CD14-positive monocyte (primary cell): ENCODE measurements around the gene SCYGR3. TPM values are rescaled to one million over a fixed set of nuclear protein-coding genes. Genes with fewer than 3 reads are reported as not detected.

Source experiments
- DNase-seq, 3 donors: peaks; one replicate each; pipeline ENCODE4 v3.0.0-alpha.2; 2011 to 2022
- H2AFZ ChIP-seq: 2 replicates; pipeline ENCODE4 v1.6.0; 2012; ENCODE audit warnings: mild to moderate bottlenecking, low read depth, low read length, inconsistent platforms; ENCODE audit not compliant: insufficient read depth, poor library complexity, severe bottlenecking
- H3K27ac ChIP-seq, 2 donors: 1 replicate in 1 of 2; 2 replicates in 1 of 2; pipeline ENCODE4 v1.5.1; 2012 to 2013; ENCODE audit warnings: low read length in 2 of 2, control low read depth in 1 of 2, inconsistent platforms in 1 of 2, low read depth in 1 of 2, mild to moderate bottlenecking in 1 of 2
- H3K27me3 ChIP-seq, 2 donors: one replicate each; pipeline versions ENCODE4 v1.6.0 to v1.6.1; 2011 to 2013; ENCODE audit warnings: low read length in 2 of 2; ENCODE audit not compliant: control insufficient read depth in 2 of 2, insufficient read depth in 2 of 2
- H3K36me3 ChIP-seq, 2 donors: replicated peaks in 1 of 2; 1 replicate in 1 of 2; 2 replicates in 1 of 2; pipeline versions ENCODE4 v1.5.1 to v1.6.1; 2012 to 2013; ENCODE audit warnings: low read length in 2 of 2, control low read depth in 1 of 2, inconsistent platforms in 1 of 2, mild to moderate bottlenecking in 1 of 2; ENCODE audit not compliant: insufficient read depth in 2 of 2, control insufficient read depth in 1 of 2
- H3K4me1 ChIP-seq, 2 donors: 1 replicate in 1 of 2; 2 replicates in 1 of 2; pipeline versions ENCODE4 v1.5.1 to v1.6.1; 2012 to 2013; ENCODE audit warnings: low read length in 2 of 2, control low read depth in 1 of 2, inconsistent platforms in 1 of 2, mild to moderate bottlenecking in 1 of 2, moderate library complexity in 1 of 2; ENCODE audit not compliant: insufficient read depth in 2 of 2, control insufficient read depth in 1 of 2
- H3K4me2 ChIP-seq: replicated peaks from 2 replicates; pipeline ENCODE3; 2012; ENCODE audit warnings: low read length, moderate library complexity, mild to moderate bottlenecking; ENCODE audit not compliant: poor library complexity, severe bottlenecking; ENCODE audit errors: extremely low read depth
- H3K4me3 ChIP-seq, 3 experiments: fragments of 200-600 bp in 1 of 3; sonication (generic) in 1 of 3; replicated peaks in 1 of 3; 1 replicate in 2 of 3; 2 replicates in 1 of 3; pipeline ENCODE4 v1.5.1; 2011 to 2013; ENCODE audit warnings: low read length in 3 of 3, mild to moderate bottlenecking in 3 of 3, control low read depth in 2 of 3, low read depth in 2 of 3, inconsistent platforms in 1 of 3, moderate library complexity in 1 of 3
- H3K79me2 ChIP-seq: 2 replicates; pipeline ENCODE4 v1.6.0; 2012; ENCODE audit warnings: mild to moderate bottlenecking, control low read depth, inconsistent platforms, low read length, moderate library complexity; ENCODE audit not compliant: insufficient read depth
- H3K9ac ChIP-seq: 2 replicates; pipeline ENCODE4 v1.6.0; 2017; ENCODE audit warnings: low read length, mild to moderate bottlenecking; ENCODE audit not compliant: insufficient read depth, poor library complexity, severe bottlenecking
- H3K9me3 ChIP-seq, 2 donors: replicated peaks in 1 of 2; 1 replicate in 1 of 2; 2 replicates in 1 of 2; pipeline versions ENCODE4 v1.5.1 to v1.6.1; 2012 to 2013; ENCODE audit warnings: low read length in 2 of 2, control low read depth in 1 of 2; ENCODE audit not compliant: control insufficient read depth in 1 of 2, insufficient read depth in 1 of 2
- H4K20me1 ChIP-seq: 2 replicates; pipeline ENCODE4 v1.6.0; 2012; ENCODE audit warnings: mild to moderate bottlenecking, low read length, control low read depth, moderate library complexity; ENCODE audit not compliant: insufficient read depth
- H3K27ac Mint-ChIP-seq, 7 donors: one replicate each; pipeline ENCODE4 v1.8.0; 2020; ENCODE audit warnings: mild to moderate bottlenecking in 7 of 7, mixed read lengths in 7 of 7, moderate library complexity in 6 of 7, inconsistent platforms in 2 of 7
- H3K27me3 Mint-ChIP-seq, 3 donors: one replicate each; pipeline ENCODE4 v1.8.0; 2021 to 2022; ENCODE audit warnings: low read depth in 3 of 3, mild to moderate bottlenecking in 3 of 3, mixed read lengths in 3 of 3, moderate library complexity in 3 of 3, inconsistent platforms in 1 of 3
- H3K36me3 Mint-ChIP-seq, 2 donors: one replicate each; pipeline ENCODE4 v1.8.0; 2020; ENCODE audit warnings: mixed read lengths in 2 of 2, inconsistent platforms in 1 of 2, mild to moderate bottlenecking in 1 of 2
- H3K4me1 Mint-ChIP-seq: one replicate; pipeline ENCODE4 v1.8.0; 2020; ENCODE audit warnings: mild to moderate bottlenecking, mixed read lengths
- H3K4me3 Mint-ChIP-seq, 2 donors: one replicate each; pipeline ENCODE4 v1.8.0; 2020; ENCODE audit warnings: mild to moderate bottlenecking in 2 of 2, mixed read lengths in 2 of 2, moderate library complexity in 1 of 2
- H3K9me3 Mint-ChIP-seq, 7 donors: one replicate each; pipeline ENCODE4 v1.8.0; 2020 to 2022; ENCODE audit warnings: mixed read lengths in 7 of 7, mild to moderate bottlenecking in 6 of 7, moderate library complexity in 6 of 7, inconsistent platforms in 2 of 7
- CTCF ChIP-seq: fragments of 200-600 bp; IDR thresholded peaks from one replicate; pipeline ENCODE4 v1.8.0; 2022; ENCODE audit warnings: antibody characterized with exemption, mild to moderate bottlenecking
- WGBS: methylation state at CpG from one replicate; pipeline ENCODE4 v1.1.5; 2013; ENCODE audit warnings: missing lambda C conversion rate; ENCODE audit not compliant: insufficient coverage; 5-methylcytosine and 5-hydroxymethylcytosine counted together
- intact Hi-C, 2 donors: fragments of 100-400 bp; cut with micrococcal nuclease; formaldehyde crosslinking; loops; one replicate each; pipeline versions ENCODE4 v1.15.0 to v1.15.1; 2023
- polyA plus RNA-seq, 3 donors: library from polyadenylated mRNA; depleted of rRNA in 1 of 3; unstranded in 2 of 3; stranded (reverse) in 1 of 3; fragments of 300-500 nt in 2 of 3; fragments of >200 nt in 1 of 3; fragmentation: Illumina TruSeq in 2 of 3; gene quantifications; 1 replicate in 2 of 3; 2 replicates in 1 of 3; pipeline ENCODE4 v1.2.3, GENCODE V29; 2012 to 2021

Gene SCYGR3
- polyA plus RNA-seq, 3 donors = not detected

- H3K27me3 Mint-ChIP-seq = peaks cover 2 to 17% (median 5%) of the 10 kb centered on the region in 3 donors
- WGBS = 96% methylated on average over 4 of the region's 6 CpGs
- Histone ChIP-seq H2AFZ (no peak overlapping the region), H3K4me3 (no peak overlapping the region), H3K4me2 (no peak overlapping the region), H3K27me3 (peaks cover 5% of the 10 kb centered on the region in 2 donors), H3K9me3 (no peaks in the 10 kb centered on the region), H3K36me3 (no peaks in the 10 kb centered on the region), H3K27ac (no peak overlapping the region), H3K9ac (no peak overlapping the region), H3K79me2 (no peaks in the 10 kb centered on the region), H4K20me1 (no peaks in the 10 kb centered on the region), H3K4me1 (no peaks in the 10 kb centered on the region)
- no peaks in the 10 kb centered on the region for H3K36me3 Mint-ChIP-seq
- H3K9me3 Mint-ChIP-seq = peaks cover 0 to 2% (median 0%) of the 10 kb centered on the region in 7 donors
- intact Hi-C loops = no loop called here
- H3K27ac Mint-ChIP-seq = no peak overlapping the region
- H3K4me3 Mint-ChIP-seq = no peak overlapping the region
- TF ChIP-seq CTCF = no peak
- DNase-seq = no peak
- H3K4me1 Mint-ChIP-seq = no peaks in the 10 kb centered on the region
Observed at GRCh38 chr2:227632827-227633226, 18.2 kb upstream of the SCYGR3 start.

GRCh38 chr2:227630322-227630721 is 15.7 kb upstream of the SCYGR3 start:
- Histone ChIP-seq H3K4me1 (no peaks in the 10 kb centered on the region), H3K79me2 (no peaks in the 10 kb centered on the region), H3K27ac (no peak overlapping the region), H3K9ac (no peak overlapping the region), H2AFZ (no peak overlapping the region), H4K20me1 (no peaks in the 10 kb centered on the region), H3K27me3 (peaks cover 5% of the 10 kb centered on the region in 2 donors), H3K36me3 (no peaks in the 10 kb centered on the region), H3K4me2 (no peak overlapping the region), H3K9me3 (no peaks in the 10 kb centered on the region), H3K4me3 (no peak overlapping the region)
- TF ChIP-seq CTCF = no peak
- Mint-ChIP-seq H3K9me3 (peaks cover 0 to 2% (median 0%) of the 10 kb centered on the region in 7 donors), H3K27me3 (peaks cover 2 to 17% (median 5%) of the 10 kb centered on the region in 3 donors), H3K4me1 (no peaks in the 10 kb centered on the region), H3K4me3 (no peak overlapping the region), H3K36me3 (no peaks in the 10 kb centered on the region), H3K27ac (no peak overlapping the region)
- intact Hi-C loops = no loop called here
- DNase-seq = no peak
- WGBS = 100% methylated on average over 2 of the region's 3 CpGs
